RCC 7860 (cell line): ENCODE measurements around the gene TTC22.

Experiments used
- DNase-seq: peaks from one replicate; pipeline ENCODE4 v3.0.0-alpha.2; 2015; ENCODE audit warnings: low spot score
- FAIRE-seq: peaks from 2 replicates; lab custom pipeline; 2012; peaks lifted over from hg19 to GRCh38; lab: Jason Lieb, UNC

TTC22 gene

GRCh38 chr1:54834007-54834541 is 33.0 kb upstream of the TTC22 start:
- FAIRE-seq (no peak), DNase-seq (no peak)

GRCh38 chr1:54833121-54833520 is 32.0 kb upstream of the TTC22 start:
- no peak for FAIRE-seq
- DNase-seq, result no peak

GRCh38 chr1:54826226-54826816 is 25.2 kb upstream of the TTC22 start:
- FAIRE-seq (no peak), DNase-seq (no peak)

GRCh38 chr1:54825696-54826095 is 24.6 kb upstream of the TTC22 start:
- DNase-seq (no peak), FAIRE-seq (no peak)

- FAIRE-seq, result no peak
- no peak for DNase-seq
Measured at GRCh38 chr1:54823670-54824069, 22.5 kb upstream of the TTC22 start.

GRCh38 chr1:54819733-54820132 is 18.6 kb upstream of the TTC22 start:
- no peak for FAIRE-seq
- no peak for DNase-seq

- FAIRE-seq (no peak), DNase-seq (no peak)
Measured at GRCh38 chr1:54819195-54819536, 18.0 kb upstream of the TTC22 start.

- no peak for FAIRE-seq
Measured at GRCh38 chr1:54818461-54819194, 17.5 kb upstream of the TTC22 start.

GRCh38 chr1:54816951-54817350 is 15.8 kb upstream of the TTC22 start:
- DNase-seq (no peak), FAIRE-seq (no peak)

More at GRCh38 chr1:54818461-54819194, 17.5 kb upstream of the TTC22 start:
- no peak for DNase-seq

GRCh38 chr1:54816130-54816529 is 15.0 kb upstream of the TTC22 start:
- FAIRE-seq, result no peak
- no peak for DNase-seq

GRCh38 chr1:54815086-54815876 is 14.2 kb upstream of the TTC22 start:
- FAIRE-seq, result no peak

GRCh38 chr1:54814571-54814970 is 13.4 kb upstream of the TTC22 start:
- no peak for FAIRE-seq
- DNase-seq, result no peak

More at GRCh38 chr1:54815086-54815876, 14.2 kb upstream of the TTC22 start:
- DNase-seq, result no peak

GRCh38 chr1:54814126-54814498 is 13.0 kb upstream of the TTC22 start:
- DNase-seq, result no peak
- no peak for FAIRE-seq

GRCh38 chr1:54813485-54814125 is 12.5 kb upstream of the TTC22 start:
- no peak for FAIRE-seq
- DNase-seq, result no peak

- FAIRE-seq (no peak), DNase-seq (no peak)
Measured at GRCh38 chr1:54812801-54813484, 11.8 kb upstream of the TTC22 start.

GRCh38 chr1:54811739-54812655 is 10.9 kb upstream of the TTC22 start:
- FAIRE-seq (no peak), DNase-seq (no peak)

- no peak for FAIRE-seq
- DNase-seq, result no peak
Measured at GRCh38 chr1:54811066-54811465, 9.9 kb upstream of the TTC22 start.

- FAIRE-seq, result no peak
Measured at GRCh38 chr1:54810153-54810942, 9.2 kb upstream of the TTC22 start.

More at GRCh38 chr1:54810153-54810942, 9.2 kb upstream of the TTC22 start:
- peak; percentile 41 for DNase-seq
